ENCODE results near the gene MTCH1. TPM values are rescaled to one million over a fixed set of nuclear protein-coding genes. Genes with fewer than 3 reads are reported as not detected.

The MTCH1 gene
- total RNA-seq, 2 experiments from 2014 or later = 231 to 239 TPM

DNA sequence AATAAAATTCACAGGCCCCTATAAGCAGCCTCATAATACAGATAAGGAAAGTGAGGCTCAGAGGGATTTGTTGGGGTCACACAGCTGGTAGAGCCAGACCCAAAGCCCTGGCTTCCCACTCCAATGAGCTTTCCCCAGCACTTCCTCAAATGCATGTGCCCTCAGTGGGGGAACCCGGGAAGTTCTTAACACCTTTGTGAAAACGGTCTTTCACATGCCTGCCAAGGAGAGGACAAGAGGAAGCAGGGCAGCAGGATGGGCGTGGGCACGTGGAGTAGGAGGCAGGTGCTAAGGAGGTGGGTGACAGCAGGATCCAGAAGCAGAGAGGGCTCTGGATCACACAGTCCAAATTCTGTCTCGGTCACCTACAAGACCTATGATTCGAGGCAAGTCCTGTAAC lies 30.9 kb downstream of the MTCH1 start:
- intact Hi-C loops (cut with DNase I, micrococcal nuclease) = loop anchor here (5.0 kb wide), 2 partner anchors 38 to 43 kb away; no protein-coding TSS in a partner anchor
- Histone ChIP-seq H3K36me3 (ENCODE audit: insufficient read depth, low read length) (no peaks in the 10 kb centered on the region), H3K4me3 (ENCODE audit: low read length) (peak overlapping the region; percentile 64), H3K27ac (ENCODE audit: low read depth in 1 of 2, low read length in 2 of 2) (peak overlapping the region in 1 of 2 donors; percentile 0), H3K4me1 (ENCODE audit: insufficient read depth, low read length) (peaks cover 45% of the 10 kb centered on the region), H3K27me3 (ENCODE audit: control insufficient read depth in 1 of 2, insufficient read depth in 2 of 2, low read length in 2 of 2) (no peaks in the 10 kb centered on the region), H3K9me3 (ENCODE audit: control insufficient read depth in 1 of 2, insufficient read depth in 1 of 2, low read length in 2 of 2) (no peaks in the 10 kb centered on the region)
- peak overlapping the region; percentile 85 for H3K4me3 Mint-ChIP-seq
- ChIA-PET POLR2A (interaction anchor here (1.0 to 4.1 kb wide), 7 partner anchors 8 to 81 kb away, joined by 3 to 26 read pairs (median 13); partner anchors contain the start of genes C6orf89, MTCH1 and PPIL1), CTCF (interaction anchor here (0.9 to 1.8 kb wide), 3 partner anchors 10 to 63 kb away, joined by 3 to 6 read pairs (median 3); no protein-coding TSS in a partner anchor)
- no peaks in the 10 kb centered on the region for H3K9me3 Mint-ChIP-seq
- peak overlapping the region; percentile 83 for H3K27ac Mint-ChIP-seq
- no peaks in the 10 kb centered on the region for H3K36me3 Mint-ChIP-seq (ENCODE audit: low read depth)
- no peaks in the 10 kb centered on the region for H3K27me3 Mint-ChIP-seq
- ATAC-seq (ENCODE audit: poor library complexity) = no peak
- TF ChIP-seq, protein P1, sequence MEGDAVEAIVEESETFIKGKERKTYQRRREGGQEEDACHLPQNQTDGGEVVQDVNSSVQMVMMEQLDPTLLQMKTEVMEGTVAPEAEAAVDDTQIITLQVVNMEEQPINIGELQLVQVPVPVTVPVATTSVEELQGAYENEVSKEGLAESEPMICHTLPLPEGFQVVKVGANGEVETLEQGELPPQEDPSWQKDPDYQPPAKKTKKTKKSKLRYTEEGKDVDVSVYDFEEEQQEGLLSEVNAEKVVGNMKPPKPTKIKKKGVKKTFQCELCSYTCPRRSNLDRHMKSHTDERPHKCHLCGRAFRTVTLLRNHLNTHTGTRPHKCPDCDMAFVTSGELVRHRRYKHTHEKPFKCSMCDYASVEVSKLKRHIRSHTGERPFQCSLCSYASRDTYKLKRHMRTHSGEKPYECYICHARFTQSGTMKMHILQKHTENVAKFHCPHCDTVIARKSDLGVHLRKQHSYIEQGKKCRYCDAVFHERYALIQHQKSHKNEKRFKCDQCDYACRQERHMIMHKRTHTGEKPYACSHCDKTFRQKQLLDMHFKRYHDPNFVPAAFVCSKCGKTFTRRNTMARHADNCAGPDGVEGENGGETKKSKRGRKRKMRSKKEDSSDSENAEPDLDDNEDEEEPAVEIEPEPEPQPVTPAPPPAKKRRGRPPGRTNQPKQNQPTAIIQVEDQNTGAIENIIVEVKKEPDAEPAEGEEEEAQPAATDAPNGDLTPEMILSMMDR (IDR thresholded peaks at IDR 0.05) = no peak
- peak in 3 of 14 experiments; percentile 20 to 23 (median 21) for DNase-seq
- H3K4me1 Mint-ChIP-seq (ENCODE audit: low read depth) = peaks cover 50% of the 10 kb centered on the region

DNA sequence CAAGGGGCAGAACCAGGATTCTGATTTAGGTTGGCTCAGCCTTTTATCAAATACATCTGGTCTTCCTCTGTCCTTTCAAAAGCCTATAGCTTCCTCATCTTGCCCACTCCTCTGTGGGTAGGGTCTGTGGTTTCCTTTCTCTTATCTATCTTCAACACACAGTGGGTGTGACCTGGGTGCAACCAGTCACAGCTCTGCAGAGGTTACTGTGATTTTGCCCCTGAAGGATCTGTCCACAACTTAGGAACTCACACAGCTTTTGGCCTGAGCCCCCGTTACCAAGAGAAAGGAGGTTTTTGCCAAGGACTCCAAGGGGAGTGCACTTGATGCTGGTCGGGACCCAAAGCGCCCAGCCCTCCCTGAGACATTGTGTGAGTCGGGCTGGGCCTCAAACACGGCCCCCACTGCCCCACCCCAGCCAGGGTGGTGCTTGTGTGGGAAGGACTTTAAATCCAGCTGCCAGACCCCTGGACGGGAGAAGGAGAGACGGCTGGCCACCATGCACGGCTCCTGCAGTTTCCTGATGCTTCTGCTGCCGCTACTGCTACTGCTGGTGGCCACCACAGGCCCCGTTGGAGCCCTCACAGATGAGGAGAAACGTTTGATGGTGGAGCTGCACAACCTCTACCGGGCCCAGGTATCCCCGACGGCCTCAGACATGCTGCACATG lies 31.6 kb downstream of the MTCH1 start, which contains the start of gene PI16:
Gene PI16, plus strand, starts transcription at position 477 of the 670 bp plus-strand sequence. Its CDS starts 23 bp downstream, at position 500.
- ChIA-PET CTCF (no interaction called here), POLR2A (interaction anchor here (1.0 to 4.1 kb wide), 8 partner anchors 9 to 80 kb away, joined by 3 to 26 read pairs (median 9); partner anchors contain the start of genes C6orf89, MTCH1 and PPIL1)
- ATAC-seq (ENCODE audit: poor library complexity) = peak; percentile 56
- Histone ChIP-seq H3K27ac (ENCODE audit: low read depth in 1 of 2, low read length in 2 of 2) (peak within 1 kb of the TSS in 1 of 2 donors; percentile 0), H3K9me3 (ENCODE audit: control insufficient read depth in 1 of 2, insufficient read depth in 1 of 2, low read length in 2 of 2) (no peaks in the 10 kb centered on the region), H3K36me3 (ENCODE audit: insufficient read depth, low read length) (no peaks in the 10 kb centered on the region), H3K4me1 (ENCODE audit: insufficient read depth, low read length) (peaks cover 43% of the 10 kb centered on the region), H3K27me3 (ENCODE audit: control insufficient read depth in 1 of 2, insufficient read depth in 2 of 2, low read length in 2 of 2) (no peaks in the 10 kb centered on the region), H3K4me3 (ENCODE audit: low read length) (peak within 1 kb of the TSS; percentile 64)
- TF ChIP-seq, protein P1 (IDR thresholded peaks at IDR 0.05) = no peak
- peak in 4 of 14 experiments; percentile 19 to 55 (median 32) for DNase-seq
- intact Hi-C loops (cut with DNase I, micrococcal nuclease) = no loop called here
- Mint-ChIP-seq H3K9me3 (no peaks in the 10 kb centered on the region), H3K4me1 (ENCODE audit: low read depth) (peaks cover 54% of the 10 kb centered on the region), H3K4me3 (peak within 1 kb of the TSS; percentile 85), H3K27ac (peak within 1 kb of the TSS; percentile 83), H3K27me3 (no peaks in the 10 kb centered on the region), H3K36me3 (ENCODE audit: low read depth) (no peaks in the 10 kb centered on the region)

DNA sequence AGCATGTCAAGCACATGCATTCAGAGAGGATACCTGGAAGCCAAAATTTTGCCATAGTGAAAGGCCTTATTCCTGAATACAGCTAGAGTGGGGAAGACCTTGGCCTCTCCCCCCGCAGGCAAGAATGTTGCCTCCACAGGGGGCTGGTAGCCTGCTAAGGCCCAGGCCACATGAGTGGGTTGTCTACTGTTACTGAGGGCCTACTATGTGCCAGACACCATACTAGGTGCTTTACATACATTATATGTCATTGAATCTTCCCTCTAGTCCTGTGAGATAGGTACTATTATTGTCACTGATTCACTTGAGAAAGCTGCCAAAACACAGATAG lies 32.1 kb downstream of the MTCH1 start:
- TF ChIP-seq, protein P1 (IDR thresholded peaks at IDR 0.05) = no peak
- H3K36me3 ChIP-seq (ENCODE audit: insufficient read depth, low read length) = no peaks in the 10 kb centered on the region
- peak in 1 of 14 experiments; percentile 10 for DNase-seq
- no peaks in the 10 kb centered on the region for H3K9me3 Mint-ChIP-seq
- H3K27me3 ChIP-seq (ENCODE audit: control insufficient read depth in 1 of 2, insufficient read depth in 2 of 2, low read length in 2 of 2) = no peaks in the 10 kb centered on the region
- CTCF ChIA-PET = interaction anchor here (1.1 kb wide), 1 partner anchor 64 kb away, joined by 4 read pairs; no protein-coding TSS in a partner anchor
- H3K4me3 Mint-ChIP-seq = peak overlapping the region; percentile 85
- no peaks in the 10 kb centered on the region for H3K27me3 Mint-ChIP-seq
- POLR2A ChIA-PET = interaction anchor here (1.0 to 4.1 kb wide), 6 partner anchors 10 to 80 kb away, joined by 3 to 26 read pairs (median 13); partner anchors contain the start of genes MTCH1 and PPIL1
- H3K36me3 Mint-ChIP-seq (ENCODE audit: low read depth) = no peaks in the 10 kb centered on the region
- peaks cover 59% of the 10 kb centered on the region for H3K4me1 Mint-ChIP-seq (ENCODE audit: low read depth)
- ATAC-seq (ENCODE audit: poor library complexity) = no peak
- H3K4me3 ChIP-seq (ENCODE audit: low read length) = peak overlapping the region; percentile 64
- peaks cover 43% of the 10 kb centered on the region for H3K4me1 ChIP-seq (ENCODE audit: insufficient read depth, low read length)
- H3K27ac Mint-ChIP-seq = peak overlapping the region; percentile 83
- H3K27ac ChIP-seq (ENCODE audit: low read depth in 1 of 2, low read length in 2 of 2) = no peak overlapping the region
- intact Hi-C loops (cut with DNase I, micrococcal nuclease) = no loop called here
- no peaks in the 10 kb centered on the region for H3K9me3 ChIP-seq (ENCODE audit: control insufficient read depth in 1 of 2, insufficient read depth in 1 of 2, low read length in 2 of 2)

Data from CD4-positive, alpha-beta T cell (primary cell).